GM19468 (cell line): ENCODE measurements around the gene SYNGR1.
"Not testable (repeated sequence)": the region's sequence is repeated elsewhere in the genome, so short reads cannot be mapped to it uniquely, and the experiment has no call there.

Source experiments
- ATAC-seq: cut with Tn5 transposase; IDR thresholded peaks from one replicate; pipeline ENCODE4 v1.9.1; 2021; ENCODE audit warnings: mild to moderate bottlenecking, moderate library complexity, moderate number of reproducible peaks; ENCODE audit not compliant: unreplicated experiment; ENCODE audit errors: extremely low read depth

Gene SYNGR1

DNA sequence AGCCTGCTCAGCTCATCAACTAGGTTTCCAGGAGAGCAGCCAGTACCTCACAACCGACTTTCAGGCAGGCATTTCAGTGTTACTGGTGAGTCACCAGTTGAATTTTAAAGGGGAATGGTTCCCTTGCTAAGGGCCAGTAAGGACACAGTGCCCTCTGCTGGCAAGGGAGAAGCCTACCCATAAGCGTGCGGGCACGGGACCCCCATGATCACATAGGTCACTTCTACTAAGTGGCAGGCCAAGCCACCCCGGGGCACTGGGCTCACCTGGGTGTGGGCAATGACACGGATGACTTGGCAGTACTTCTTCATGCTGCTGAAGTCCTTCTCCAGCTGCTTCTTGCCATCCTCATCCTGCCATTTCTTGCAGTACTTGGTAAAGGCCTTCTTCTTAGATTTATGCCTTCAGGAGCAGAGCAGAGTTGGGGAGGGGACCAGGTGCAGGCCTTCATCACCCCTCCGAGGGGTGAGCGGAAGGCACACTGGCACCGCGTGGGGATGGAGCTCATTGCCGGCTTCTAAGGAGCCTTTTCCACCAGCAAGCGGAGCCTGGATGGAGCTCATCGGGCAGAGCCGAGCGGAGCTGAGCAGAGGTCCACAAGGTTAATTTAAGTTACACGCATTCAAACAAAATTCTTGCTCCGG, 33.2 kb upstream of the SYNGR1 start:
- ATAC-seq, result no peak

DNA sequence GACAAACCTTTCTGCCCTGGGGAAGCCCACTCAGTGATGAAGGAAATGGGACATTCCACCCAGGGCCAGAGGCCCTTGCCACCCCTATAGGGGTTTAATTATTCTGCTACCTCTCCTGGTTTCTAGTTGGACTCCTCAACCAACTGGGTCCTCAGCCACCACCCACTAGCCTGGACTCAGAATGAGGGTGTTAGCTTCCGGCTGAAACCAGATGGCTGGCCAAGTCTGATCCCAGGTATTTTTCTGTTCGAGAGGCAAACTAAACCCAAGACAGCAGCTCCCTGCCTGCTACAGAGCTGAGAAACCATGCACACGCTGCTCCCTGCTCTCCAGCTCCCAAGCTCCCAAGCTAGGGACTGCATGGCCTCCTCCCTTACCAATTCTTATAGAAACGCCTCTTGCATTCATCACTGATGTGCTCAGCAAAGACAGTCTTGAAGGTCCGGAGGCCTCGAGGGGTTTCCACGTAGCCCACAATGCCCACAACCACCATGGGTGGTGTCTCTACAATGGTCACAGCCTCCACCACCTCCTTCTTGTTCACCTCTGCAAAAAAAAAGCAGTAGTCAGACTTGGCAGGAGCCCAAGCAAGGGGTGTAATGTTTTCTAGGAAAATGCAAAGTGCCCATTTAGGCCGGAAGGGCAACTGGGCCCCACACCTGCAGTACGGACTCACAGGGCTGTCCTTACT, 32.6 kb upstream of the SYNGR1 start:
- ATAC-seq, result no peak

DNA sequence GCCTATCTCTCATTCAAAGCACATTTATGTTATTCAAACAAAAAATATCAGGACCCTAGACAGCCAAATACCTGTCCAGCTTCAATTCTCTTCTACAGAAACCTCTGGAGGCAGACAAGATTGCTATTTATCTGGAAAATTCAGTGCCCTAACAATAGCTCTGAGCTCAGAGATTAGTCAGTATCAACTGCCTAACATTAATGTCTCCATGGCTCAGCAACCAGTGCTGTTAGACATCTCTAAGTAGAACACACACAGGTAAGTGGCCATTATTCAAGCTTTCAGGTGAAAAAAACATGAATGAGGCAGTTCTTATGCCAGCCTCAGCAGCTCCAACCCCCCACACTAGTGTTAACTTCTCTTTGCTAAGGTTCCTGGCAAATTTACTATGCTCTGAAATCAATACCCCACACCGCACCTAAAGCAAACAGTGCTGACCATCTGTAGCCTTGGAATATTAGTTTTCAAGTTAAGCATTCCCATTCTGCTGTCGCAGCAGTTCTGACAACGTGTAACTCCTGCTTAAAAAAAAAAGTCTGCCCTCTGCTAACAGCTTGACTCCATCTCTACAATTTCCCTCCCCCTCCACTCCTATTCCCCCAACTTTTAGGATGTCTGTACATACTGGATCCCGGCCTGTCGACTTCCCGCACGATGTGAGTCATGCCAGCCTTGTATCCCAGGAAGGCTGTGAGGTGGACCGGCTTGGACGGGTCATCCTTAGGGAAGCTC, 31.9 kb upstream of the SYNGR1 start:
- no peak for ATAC-seq

DNA sequence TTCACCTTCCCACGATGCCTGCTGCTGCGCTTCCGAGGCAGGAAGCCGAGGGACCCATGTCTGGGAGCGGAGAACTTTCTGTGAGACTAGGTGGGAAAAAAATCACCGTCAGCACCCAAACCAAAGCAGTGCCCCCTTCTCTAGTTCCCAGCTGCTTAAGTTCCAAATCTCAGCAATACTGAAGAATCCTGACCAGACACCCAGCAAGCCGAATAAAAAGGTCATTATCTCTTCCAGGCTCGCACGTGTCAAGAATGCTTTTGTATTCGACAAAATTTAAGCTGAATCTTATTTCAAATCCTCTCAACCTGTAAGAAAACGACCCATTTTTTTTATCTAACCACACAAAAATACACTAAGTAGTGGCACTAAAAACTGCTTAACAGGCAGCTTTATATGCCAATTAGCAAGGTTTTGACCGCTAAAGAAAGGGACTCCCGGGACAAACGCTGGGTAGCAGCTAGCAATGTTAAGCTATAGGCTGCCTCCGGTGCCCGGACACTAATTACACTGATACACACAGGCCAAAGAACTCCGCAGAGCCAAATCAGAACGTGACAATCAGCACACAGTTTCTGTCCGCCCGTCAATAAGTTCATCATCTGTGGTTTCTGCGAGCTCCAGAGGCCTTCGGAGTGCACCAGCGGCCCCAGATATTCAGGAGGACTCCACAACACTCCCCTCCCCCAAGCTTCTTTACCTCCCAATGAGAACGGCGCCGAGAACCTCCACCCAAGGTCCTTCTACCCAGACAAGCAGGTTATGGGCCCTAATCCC, 31.1 kb upstream of the SYNGR1 start:
- ATAC-seq, result no peak

DNA sequence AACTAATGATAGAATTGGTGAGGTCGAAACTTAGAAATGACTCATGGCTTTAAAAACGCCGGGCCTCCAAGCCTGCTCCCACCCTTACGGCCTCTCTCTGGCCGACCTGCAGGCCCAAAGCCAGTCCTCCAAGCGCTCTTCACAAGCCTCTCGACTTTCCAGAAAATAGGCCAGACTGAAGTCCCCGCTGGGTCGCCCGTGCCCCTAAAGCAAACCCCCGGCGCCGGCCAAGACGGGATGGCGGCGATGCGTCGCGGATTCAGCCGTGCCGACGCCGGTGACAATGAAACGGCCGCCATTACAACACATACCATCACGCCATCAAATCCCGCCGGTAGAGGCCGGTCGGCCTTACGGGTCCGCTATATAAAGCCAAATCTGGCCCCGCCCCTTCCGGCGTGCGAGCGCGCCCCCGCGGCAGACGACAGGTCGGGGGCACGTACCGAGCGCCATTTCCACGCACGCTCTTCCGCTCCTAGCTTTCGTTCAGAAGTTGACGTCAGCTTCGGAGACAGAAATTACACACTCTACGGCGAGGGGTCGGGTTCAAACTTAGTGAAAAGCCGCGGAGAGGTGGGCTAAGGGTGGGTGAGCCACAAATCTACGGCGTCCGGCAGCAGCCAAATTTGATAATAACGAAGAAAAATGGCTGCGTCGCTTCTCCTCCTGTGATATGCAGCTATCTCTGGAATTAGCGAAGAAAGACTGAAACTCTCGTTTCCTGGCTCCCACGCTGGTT, 30.3 kb upstream of the SYNGR1 start, which contains the start of gene RPL3:
RPL3 (minus strand) TSS at position 340 of the 739 bp plus-strand sequence; CDS start at position 314, 26 bp downstream.
- ATAC-seq, result peak; percentile 75

DNA sequence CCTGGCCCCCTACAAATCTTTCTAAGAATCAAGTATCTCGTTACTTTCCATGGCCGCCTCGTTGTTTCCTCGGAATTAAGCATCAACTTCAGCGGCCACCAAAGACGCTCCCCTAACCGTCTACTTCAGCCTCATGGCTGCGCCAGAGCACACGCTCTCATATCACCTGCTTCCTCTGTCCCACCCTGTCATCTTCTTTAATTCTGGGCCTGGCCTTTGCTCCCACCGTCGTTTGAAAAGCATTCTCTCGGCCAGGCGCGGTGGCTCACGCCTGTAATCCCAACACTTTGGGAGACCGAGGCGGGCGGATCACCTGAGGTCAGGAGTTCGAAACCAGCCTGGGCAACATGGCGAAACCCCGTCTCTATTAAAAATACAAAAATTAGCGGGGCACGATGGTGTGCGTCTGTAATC, 29.2 kb upstream of the SYNGR1 start:
- not testable (repeated sequence) for ATAC-seq

DNA sequence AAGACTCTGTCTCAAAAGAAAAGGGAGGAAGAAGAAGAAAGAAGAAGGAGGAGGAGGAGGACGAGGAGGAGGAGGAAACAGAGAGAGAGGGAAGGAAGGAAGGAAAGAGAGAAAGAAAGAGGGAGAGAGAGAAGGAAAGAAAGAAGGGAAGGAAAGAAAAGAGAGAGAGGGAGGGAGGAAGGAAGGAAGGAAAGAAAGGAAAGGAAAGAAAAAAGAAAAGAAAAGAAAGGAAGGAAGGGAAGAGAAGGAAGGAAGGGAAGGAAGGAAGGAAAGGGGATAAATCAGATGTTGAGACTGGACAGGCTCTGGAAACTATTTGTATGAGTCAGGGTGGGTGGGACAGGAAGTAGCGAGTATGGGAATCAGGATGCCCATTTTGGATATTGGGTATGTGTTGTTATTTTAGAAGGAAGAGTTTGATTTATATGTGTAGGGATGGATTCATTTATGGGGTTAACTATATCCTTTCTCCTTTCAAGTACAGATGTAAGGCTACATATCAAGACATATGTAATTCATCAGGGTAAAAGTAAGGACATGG, 24.3 kb upstream of the SYNGR1 start:
- ATAC-seq, result no peak

DNA sequence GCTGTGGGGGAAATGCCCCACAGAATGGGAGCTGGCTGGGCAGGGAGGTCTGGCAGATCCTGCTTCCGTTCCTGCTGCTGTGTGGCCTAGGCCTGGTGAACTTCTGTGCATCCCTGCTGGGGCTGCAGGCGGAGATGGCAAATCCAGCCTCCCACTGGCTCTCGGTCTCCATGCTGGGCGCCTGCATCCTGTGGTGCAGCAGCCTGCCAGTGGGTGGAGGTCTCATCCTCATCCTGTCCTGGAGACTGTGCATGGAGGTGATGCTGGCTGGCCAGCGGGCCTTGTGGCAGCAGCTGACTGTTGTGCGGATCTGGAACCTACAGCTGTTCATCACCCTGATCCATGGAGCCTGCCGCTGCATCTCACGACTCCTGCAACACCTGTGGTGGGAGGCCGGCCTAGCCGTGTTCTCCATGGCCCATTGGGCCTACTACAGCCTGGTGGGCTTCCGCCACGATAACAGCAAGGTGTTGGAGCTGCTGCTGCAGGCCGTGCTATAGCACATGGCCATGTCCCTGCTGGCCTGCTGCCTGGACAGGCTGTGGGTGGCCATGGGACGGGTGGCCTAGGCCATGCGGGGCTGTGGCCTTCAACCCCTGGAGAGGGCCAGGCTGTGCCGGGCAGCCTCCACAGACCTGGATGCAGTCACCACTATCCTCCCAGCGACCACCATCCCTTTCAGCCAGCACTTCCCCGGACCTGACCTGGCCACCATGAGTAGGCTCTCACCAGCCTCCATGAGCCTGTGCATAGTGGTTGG, 21.6 kb upstream of the SYNGR1 start:
- no peak for ATAC-seq

DNA sequence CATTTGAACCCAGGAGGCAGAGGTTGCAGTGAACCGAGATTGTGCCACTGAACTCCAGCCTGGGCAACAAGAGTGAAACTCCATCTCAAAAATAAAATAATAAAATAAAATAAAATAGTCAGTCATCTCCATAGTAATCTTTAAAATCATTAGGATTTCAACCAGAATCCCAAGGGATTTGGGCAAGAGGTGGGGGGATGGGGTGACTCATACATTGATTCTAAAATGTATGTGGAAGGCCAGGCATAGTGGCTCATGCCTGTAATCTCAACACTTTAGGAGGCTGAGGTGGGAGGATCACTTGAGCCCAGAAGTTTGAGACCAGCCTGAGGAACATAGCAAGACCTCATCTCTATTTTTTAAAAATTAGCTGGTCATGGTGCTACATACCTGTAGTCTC, 19.2 kb upstream of the SYNGR1 start:
- not testable (repeated sequence) for ATAC-seq

DNA sequence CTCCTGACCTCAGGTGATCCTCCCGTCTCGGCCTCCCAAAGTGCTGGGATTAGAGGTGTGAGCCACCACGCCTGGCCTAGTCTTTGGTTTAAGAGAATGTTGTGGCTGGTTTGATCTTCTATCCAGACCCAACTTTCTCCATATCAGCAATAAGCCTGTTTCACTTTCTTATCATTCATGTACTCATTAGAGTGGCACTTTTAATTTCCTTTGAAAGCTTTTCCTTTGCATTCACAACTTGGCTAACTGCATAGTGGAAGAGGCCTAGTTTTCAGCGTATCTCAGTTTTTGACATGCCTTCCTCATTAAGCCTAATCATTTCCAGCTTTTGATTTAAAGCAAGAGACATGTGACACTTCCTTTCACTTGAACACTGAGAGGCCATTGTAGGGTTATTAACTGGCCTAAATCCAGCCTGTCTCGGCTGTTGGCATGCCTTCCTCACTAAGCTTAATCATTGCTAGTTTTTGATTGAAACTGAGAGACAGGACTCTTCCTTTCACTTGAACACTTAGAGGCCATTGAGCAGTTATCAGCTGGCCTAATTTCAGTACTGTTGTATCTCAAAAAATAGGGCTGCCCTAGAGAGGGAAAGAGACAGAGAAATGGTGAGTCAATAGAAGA, 17.2 kb upstream of the SYNGR1 start:
- no peak for ATAC-seq

DNA sequence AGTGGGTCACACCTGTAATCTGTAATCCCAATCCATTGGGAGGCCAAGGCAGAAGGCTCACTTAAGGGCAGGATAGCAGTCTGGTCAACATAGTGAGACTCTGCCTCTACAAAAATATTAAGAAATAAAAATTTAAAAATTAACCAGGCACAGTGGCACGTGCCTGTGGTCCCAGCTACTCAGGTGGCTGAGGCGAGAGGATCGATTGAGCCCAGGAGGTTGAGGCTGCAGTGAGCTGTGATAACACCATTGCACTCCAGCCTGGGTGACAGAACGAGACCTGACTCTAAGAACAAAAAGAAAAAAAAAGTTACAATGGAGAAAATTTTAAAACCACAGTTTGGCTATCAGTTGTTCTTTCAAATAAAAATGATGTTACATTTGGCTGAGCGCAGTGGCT, 13.4 kb upstream of the SYNGR1 start:
- ATAC-seq, result no peak

DNA sequence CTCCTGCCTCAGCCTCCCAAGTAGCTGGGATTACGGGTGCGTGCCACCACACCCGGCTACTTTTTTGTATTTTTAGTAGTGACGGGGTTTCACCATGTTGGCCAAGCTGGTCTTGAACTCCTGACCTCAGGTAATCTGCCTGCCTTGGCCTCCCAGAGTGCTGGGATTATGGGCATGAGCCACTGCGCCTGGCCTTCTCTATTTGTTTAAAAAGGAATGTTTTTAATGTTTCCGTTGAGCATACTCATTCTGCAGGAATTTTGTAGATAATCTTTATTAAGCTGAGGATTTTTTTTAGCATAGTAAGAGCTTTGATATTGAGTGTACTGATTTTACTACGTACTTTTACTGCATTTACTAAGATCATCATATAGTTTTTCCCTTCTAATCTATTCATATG, 10.0 kb upstream of the SYNGR1 start:
- not testable (repeated sequence) for ATAC-seq

DNA sequence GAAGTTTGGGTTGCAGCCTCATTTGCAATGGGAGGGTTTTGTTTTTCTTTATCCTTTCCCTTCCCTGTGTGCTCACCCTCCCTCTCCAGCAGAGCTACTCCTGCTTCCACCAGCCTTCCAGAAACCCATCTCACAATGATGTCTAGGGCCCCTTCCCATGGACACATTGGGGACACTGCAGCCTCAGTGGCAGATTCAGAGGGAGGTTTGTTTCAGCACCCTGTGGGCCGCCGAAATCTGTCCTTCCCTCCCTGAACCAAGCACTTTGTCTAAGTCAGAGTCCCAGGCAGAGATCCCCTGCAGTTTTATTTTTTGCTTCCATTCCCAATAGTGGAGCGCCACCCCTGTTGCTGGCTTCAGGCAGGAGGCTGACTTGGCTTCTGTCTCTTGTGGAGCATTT, 8.6 kb upstream of the SYNGR1 start:
- no peak for ATAC-seq

DNA sequence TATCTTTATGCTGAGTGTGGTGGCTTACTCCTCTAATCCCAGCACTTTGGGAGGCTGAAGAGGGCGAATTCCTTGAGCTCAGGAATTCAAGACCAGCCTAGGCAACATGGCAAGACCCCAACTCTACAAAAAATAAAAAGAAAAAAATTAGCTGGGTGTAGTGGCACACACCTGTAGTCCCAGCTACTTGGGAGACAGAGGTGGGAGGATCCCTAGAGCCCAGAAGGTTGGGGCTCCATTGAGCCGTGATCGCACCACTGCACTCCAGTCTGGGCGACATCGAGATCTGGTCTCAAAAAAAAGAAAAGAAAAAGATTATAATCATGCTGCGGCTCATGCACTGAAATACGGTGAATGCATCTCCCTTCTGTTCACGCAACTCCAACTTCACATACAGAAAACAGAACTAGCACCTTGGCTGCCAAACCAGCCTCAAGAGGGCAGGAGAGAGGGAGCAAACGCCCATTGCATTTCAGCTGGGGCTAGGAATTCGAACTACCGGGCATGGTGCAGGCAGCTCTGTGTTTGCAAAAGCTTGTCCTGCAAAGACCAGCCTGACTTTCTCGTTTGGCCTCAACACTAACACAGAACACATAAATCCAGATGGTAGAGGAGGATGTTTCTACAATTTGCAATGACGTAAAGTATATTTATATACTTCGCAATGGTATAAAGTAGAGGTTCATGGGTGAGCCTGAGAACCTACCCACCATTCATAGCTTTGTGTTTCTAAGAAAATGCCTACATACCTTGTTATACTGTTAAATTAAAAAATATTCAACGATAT, 6.3 kb upstream of the SYNGR1 start:
- ATAC-seq, result no peak

DNA sequence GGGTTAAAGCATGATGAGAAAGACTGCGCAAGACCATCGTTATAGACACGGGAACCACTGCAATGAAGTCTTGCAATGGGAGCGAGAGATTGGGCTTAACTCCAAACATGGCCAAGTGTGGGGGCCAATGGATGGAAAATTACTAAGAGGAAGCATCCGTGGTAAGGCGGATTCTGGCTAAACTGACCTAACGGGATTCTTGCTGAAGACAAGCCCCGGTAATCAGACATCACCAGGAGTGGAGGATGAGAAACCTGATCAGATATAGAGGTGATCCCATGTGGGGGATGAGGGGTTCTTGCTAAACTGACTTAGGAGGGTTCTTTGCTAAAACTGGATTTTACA, 5.8 kb upstream of the SYNGR1 start:
- no peak for ATAC-seq

DNA sequence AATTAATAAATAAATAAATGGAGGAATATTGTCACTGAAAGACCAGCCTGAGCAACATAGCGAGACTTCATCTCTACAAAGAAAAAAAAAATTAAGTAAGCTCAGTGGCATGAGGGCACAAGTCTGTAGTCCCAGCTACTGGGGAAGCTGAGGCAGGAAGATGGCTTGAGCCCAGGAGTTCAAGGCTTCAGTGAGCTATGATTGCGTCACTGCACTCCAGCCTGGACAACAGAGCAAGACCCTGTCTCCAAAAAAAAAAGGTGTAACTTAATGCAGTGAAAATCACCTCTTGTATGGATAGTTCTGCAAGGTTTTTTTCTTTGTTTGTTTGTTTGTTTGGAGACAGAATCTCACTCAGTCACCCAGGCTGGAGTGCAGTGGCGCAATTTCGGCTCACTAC, 4.6 kb upstream of the SYNGR1 start:
- no peak for ATAC-seq

DNA sequence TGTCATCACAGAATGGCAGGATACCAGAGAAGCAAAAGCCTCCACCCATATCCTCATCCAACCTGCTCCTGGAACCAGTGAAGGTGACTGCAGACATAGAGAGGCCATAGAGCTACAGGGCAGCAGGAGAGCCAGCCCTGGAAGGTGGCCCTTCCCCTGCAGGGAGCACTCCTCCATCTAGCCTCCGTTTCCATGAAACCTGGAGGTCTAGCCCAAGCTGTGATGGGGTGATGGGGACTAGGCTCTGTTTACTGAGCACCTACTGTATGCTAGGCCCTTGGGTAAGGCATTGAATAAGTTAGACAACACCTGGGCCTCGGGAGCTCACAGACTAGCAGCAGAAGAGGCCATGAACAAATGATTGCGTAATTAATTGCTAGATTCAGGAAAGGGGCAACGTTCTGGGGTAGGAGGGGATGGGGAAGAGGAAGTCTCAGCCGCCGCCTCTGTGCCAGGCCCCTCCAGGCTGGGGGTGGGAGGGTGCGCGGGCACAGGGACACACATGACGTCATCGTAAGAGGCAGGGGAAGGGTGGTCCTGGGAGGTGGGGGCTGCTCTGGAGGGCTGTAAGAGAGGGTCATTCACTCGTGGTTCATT, 784 bp upstream of the SYNGR1 start:
- ATAC-seq, result no peak
